Activated CD8-positive, alpha-beta T cell treated with anti-CD3 and anti-CD28 coated beads, Interleukin-2, amount 10 ng/mL, durations not matched to agents 7 days and 5 days (primary cell): ENCODE data around the gene SLC7A5. TPM values are rescaled to one million over a fixed set of nuclear protein-coding genes. Genes with fewer than 3 reads are reported as not detected.
"Not testable (repeated sequence)": the region's sequence is repeated elsewhere in the genome, so short reads cannot be mapped to it uniquely, and the experiment has no call there.

Experiments used
- ATAC-seq: fragments of 150-1000 bp; cut with Tn5 transposase; one replicate; pipeline ENCODE4 v1.10.0; 2021; ENCODE audit warnings: moderate library complexity
- CTCF ChIA-PET: fragments of 350-600 bp; sonication (Branson Sonifier 250); formaldehyde crosslinking; loops from one replicate; lab custom pipeline; 2021; ENCODE audit warnings: antibody characterized with exemption; lab: Charles Lee
- POLR2A ChIA-PET: fragments of 350-600 bp; sonication (Branson Sonifier 250); formaldehyde crosslinking; loops from one replicate; lab custom pipeline; 2021; ENCODE audit warnings: antibody characterized with exemption; lab: Charles Lee
- DNase-seq: peaks from one replicate; pipeline ENCODE4 v3.0.0-alpha.2; 2020
- H3K27ac Mint-ChIP-seq: one replicate; pipeline ENCODE4 v1.8.0; 2021; ENCODE audit warnings: mild to moderate bottlenecking, mixed read lengths
- H3K27me3 Mint-ChIP-seq: one replicate; pipeline ENCODE4 v1.8.0; 2021; ENCODE audit warnings: low read depth, mixed read lengths
- H3K36me3 Mint-ChIP-seq: one replicate; pipeline ENCODE4 v1.8.0; 2021; ENCODE audit warnings: low read depth, mixed read lengths
- H3K4me1 Mint-ChIP-seq: one replicate; pipeline ENCODE4 v1.8.0; 2021; ENCODE audit warnings: low read depth, mixed read lengths
- H3K4me3 Mint-ChIP-seq: one replicate; pipeline ENCODE4 v1.8.0; 2021; ENCODE audit warnings: mild to moderate bottlenecking, mixed read lengths
- H3K9me3 Mint-ChIP-seq: one replicate; pipeline ENCODE4 v1.8.0; 2022; ENCODE audit warnings: mixed read lengths; ENCODE audit not compliant: insufficient read depth
- total RNA-seq, 2 experiments: library from RNA; stranded (reverse); gene quantifications; one replicate each; pipeline ENCODE4 v1.2.3, GENCODE V29; 2021

The SLC7A5 gene
- total RNA-seq, 2 experiments from 2014 or later = 114 to 118 TPM

- H3K36me3 Mint-ChIP-seq = peaks cover 52% of the 10 kb centered on the region
Observed at GRCh38 chr16:87858151-87858993, 10.9 kb downstream of the SLC7A5 start.

DNA sequence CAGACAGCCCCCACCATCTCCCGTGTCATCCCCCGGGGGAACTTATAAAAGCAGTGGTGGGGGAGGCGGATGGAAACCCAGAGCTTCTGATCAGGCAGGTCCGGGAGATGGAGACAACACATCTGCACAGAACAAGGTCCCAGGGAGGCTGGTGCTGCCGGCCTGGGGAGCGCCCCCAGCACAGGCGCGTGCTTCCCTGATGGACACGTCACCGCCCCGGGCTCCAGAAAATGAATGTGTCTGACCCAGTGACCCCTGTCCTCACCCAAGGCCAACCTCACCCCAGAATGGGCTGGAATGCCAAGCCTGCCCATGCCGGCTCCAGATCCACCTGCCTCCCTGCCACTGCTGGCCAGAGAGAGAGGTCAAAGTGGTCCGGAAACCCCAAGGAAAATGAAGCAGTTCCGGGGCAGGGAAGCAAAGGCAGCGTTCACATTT lies 12.5 kb downstream of the SLC7A5 start:
- no peak for ATAC-seq
- ChIA-PET POLR2A (interaction anchor here (0.6 to 2.2 kb wide), 10 partner anchors 8 to 91 kb away, joined by 3 to 11 read pairs (median 4); partner anchors contain the start of genes KLHDC4 and SLC7A5), CTCF (interaction anchor here (0.8 to 5.8 kb wide), 4 partner anchors 9 to 77 kb away, joined by 3 to 51 read pairs (median 16); partner anchors contain the start of gene SLC7A5)
- no peaks in the 10 kb centered on the region for H3K27me3 Mint-ChIP-seq
- peaks cover 60% of the 10 kb centered on the region for H3K36me3 Mint-ChIP-seq
- no peaks in the 10 kb centered on the region for H3K9me3 Mint-ChIP-seq
- DNase-seq = no peak
- peak overlapping the region; percentile 70 for H3K4me3 Mint-ChIP-seq
- peaks cover 93% of the 10 kb centered on the region for H3K4me1 Mint-ChIP-seq
- peak overlapping the region; percentile 91 for H3K27ac Mint-ChIP-seq

More at GRCh38 chr16:87858151-87858993, 10.9 kb downstream of the SLC7A5 start:
- H3K27me3 Mint-ChIP-seq, H3K9me3 Mint-ChIP-seq, H3K4me3 Mint-ChIP-seq, DNase-seq, ATAC-seq: not testable (repeated sequence)
- H3K27ac Mint-ChIP-seq = peak overlapping the region; percentile 91
- CTCF ChIA-PET = interaction anchor here (1.7 to 5.8 kb wide), 3 partner anchors 9 to 79 kb away, joined by 15 to 51 read pairs (median 30); partner anchors contain the start of gene SLC7A5
- POLR2A ChIA-PET = interaction anchor here (0.9 to 1.2 kb wide), 2 partner anchors 13 to 17 kb away, joined by 3 to 4 read pairs; no protein-coding TSS in a partner anchor
- peaks cover 85% of the 10 kb centered on the region for H3K4me1 Mint-ChIP-seq

- Mint-ChIP-seq H3K4me3 (peak overlapping the region; percentile 70), H3K9me3 (no peaks in the 10 kb centered on the region), H3K36me3 (peaks cover 59% of the 10 kb centered on the region), H3K4me1 (peaks cover 88% of the 10 kb centered on the region), H3K27me3 (no peaks in the 10 kb centered on the region), H3K27ac (peak overlapping the region; percentile 91)
- ChIA-PET POLR2A (interaction anchor here (0.6 to 2.2 kb wide), 9 partner anchors 9 to 90 kb away, joined by 3 to 11 read pairs (median 5); partner anchors contain the start of genes KLHDC4 and SLC7A5), CTCF (interaction anchor here (0.8 to 5.8 kb wide), 6 partner anchors 9 to 92 kb away, joined by 3 to 51 read pairs (median 4); partner anchors contain the start of gene SLC7A5)
- ATAC-seq (peak; percentile 35), DNase-seq (peak; percentile 73)
Observed at GRCh38 chr16:87855852-87856715, 13.2 kb downstream of the SLC7A5 start.

DNA sequence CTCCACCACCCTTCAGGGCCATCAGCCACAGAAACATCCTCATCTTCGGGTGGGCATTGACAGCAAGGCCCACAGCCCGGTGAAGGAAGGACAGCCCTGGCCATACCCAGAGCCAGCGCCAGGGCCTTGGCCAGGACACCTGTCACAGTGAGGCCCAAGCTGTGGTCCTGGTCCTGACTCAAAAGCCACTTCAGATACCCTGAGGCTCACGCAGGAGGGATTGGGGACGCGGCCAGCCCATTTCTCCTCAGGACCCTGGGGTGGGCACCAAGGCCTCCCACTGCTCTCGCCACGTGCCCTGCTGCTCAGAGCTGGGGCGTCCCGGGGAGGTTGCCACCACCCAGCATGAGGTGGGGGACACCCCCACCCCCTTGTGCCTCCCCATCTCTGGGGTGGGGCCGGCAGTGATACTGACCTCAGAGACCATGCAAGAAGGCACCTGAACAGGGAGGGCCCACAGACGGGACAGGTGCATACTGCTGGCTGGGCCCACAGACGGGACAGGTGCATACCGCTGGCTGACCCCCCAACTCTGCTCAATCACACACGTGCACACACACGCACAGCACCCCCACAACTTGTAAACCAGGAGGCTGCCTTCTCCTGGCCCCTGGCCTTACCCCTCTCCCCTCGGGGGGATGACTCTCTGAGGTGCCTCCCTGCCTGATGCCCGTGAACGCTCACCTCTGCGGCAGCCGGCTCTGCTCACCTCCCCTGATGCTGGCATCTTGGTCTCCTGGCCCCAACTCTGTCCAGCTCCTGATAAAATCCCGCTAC lies 14.2 kb downstream of the SLC7A5 start:
- ChIA-PET CTCF (interaction anchor here (1.2 to 5.8 kb wide), 2 partner anchors 15 to 76 kb away, joined by 7 to 51 read pairs; partner anchors contain the start of gene SLC7A5), POLR2A (interaction anchor here (0.9 to 2.2 kb wide), 2 partner anchors 12 to 14 kb away, joined by 3 to 10 read pairs; partner anchors contain the start of gene SLC7A5)
- ATAC-seq (no peak), DNase-seq (no peak)
- Mint-ChIP-seq H3K27me3 (no peaks in the 10 kb centered on the region), H3K9me3 (no peaks in the 10 kb centered on the region), H3K27ac (peak overlapping the region; percentile 91), H3K4me3 (peak overlapping the region; percentile 70), H3K4me1 (peaks cover 88% of the 10 kb centered on the region), H3K36me3 (peaks cover 60% of the 10 kb centered on the region)

- H3K9me3 Mint-ChIP-seq = no peaks in the 10 kb centered on the region
- peaks cover 85% of the 10 kb centered on the region for H3K4me1 Mint-ChIP-seq
- DNase-seq = no peak
- peak overlapping the region; percentile 96 for H3K27ac Mint-ChIP-seq
- POLR2A ChIA-PET = interaction anchor here (0.9 to 2.2 kb wide), 3 partner anchors 13 to 74 kb away, joined by 3 to 10 read pairs (median 10); partner anchors contain the start of gene SLC7A5
- CTCF ChIA-PET = interaction anchor here (1.0 to 9.8 kb wide), 7 partner anchors 10 to 86 kb away, joined by 3 to 203 read pairs (median 7); partner anchors contain the start of gene SLC7A5
- ATAC-seq = peak; percentile 30
- peaks cover 63% of the 10 kb centered on the region for H3K36me3 Mint-ChIP-seq
- no peaks in the 10 kb centered on the region for H3K27me3 Mint-ChIP-seq
- H3K4me3 Mint-ChIP-seq = peak overlapping the region; percentile 43
Observed at GRCh38 chr16:87854053-87854906, 15.0 kb downstream of the SLC7A5 start.

DNA sequence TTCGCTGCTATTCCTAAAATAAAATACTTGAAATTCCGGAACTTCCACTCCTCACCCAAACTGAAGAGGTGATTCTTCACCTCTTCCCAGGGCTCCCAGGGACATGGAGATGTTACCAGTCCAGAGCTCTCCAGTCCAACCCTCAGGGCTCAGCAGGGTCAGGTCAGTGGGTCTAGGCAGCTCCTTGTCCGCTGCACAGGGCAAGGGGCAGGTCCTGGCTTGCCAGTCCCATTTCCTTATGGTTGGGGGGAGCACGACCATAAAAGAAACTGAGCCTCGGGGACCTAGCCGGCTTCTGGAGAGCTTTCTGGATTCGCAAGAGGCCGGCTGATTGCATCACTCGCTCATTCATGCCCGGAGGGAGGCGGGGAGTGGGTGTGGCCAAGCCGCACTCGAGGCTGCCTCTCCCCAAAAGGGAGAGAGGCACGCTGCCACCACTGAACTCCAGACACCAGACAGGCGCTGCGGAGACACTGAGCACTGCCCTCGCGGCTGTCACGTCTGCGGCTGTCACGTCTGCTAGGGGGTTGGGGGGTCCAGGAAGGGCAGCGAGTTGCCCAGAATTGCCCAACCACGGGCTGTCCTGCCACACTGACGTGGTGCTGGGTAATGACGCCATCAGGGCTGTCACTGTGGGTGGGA lies 15.8 kb downstream of the SLC7A5 start:
- ChIA-PET POLR2A (interaction anchor here (0.8 to 1.7 kb wide), 6 partner anchors 12 to 87 kb away, joined by 3 to 10 read pairs (median 4); no protein-coding TSS in a partner anchor), CTCF (interaction anchor here (0.9 to 9.8 kb wide), 8 partner anchors 11 to 85 kb away, joined by 3 to 203 read pairs (median 4); partner anchors contain the start of gene SLC7A5)
- Mint-ChIP-seq H3K27ac (peak overlapping the region; percentile 96), H3K36me3 (peaks cover 69% of the 10 kb centered on the region), H3K9me3 (no peaks in the 10 kb centered on the region), H3K4me1 (peaks cover 79% of the 10 kb centered on the region), H3K27me3 (no peaks in the 10 kb centered on the region), H3K4me3 (peak overlapping the region; percentile 68)
- ATAC-seq (peak; percentile 75), DNase-seq (peak; percentile 94)

DNA sequence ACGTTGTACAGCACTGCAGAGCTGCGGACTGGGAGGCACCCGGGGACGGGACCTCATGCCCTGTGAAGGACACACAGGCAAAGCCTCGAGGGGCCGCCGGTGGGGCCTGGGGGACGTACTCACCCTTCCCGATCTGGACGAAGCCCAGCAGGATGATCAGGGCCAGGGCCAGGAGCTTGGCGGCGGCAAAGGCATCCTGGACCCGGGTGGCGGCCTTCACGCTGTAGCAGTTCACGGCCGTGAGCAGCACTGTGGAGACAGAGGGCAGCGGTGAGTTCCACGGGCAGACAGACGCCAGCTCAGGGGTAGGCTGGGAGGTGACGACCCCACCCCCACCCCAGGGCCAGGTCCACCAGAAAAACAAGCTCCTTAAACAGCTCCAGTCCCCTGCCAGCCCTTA lies 17.7 kb downstream of the SLC7A5 start:
- DNase-seq (no peak), ATAC-seq (no peak)
- ChIA-PET CTCF (interaction anchor here (3.4 to 9.8 kb wide), 3 partner anchors 14 to 71 kb away, joined by 53 to 203 read pairs (median 150); partner anchors contain the start of gene SLC7A5), POLR2A (no interaction called here)
- Mint-ChIP-seq H3K36me3 (peaks cover 63% of the 10 kb centered on the region), H3K27ac (no peak overlapping the region), H3K27me3 (no peaks in the 10 kb centered on the region), H3K9me3 (no peaks in the 10 kb centered on the region), H3K4me3 (no peak overlapping the region), H3K4me1 (peaks cover 61% of the 10 kb centered on the region)

DNA sequence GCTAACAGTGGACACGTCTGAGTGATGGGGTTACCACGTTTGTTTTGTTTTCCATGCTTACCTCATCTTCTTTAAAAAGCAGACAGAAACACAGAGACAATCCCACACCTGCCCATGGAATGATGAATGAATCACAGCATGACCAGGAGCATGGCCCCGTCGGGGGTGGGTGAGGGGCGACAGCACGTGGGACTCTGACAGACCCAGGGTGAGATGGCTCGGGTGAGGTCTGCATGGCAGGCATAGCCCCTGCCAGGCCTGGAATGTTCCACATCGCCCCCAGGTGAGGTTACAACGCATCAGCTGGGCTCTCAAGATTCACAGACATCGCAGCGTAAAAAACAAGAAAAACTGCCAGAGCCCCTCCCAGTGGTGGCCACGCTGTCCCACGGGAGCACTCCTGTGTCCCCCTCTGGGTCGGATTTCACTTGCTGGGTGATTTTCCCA lies 18.1 kb downstream of the SLC7A5 start:
- POLR2A ChIA-PET = interaction anchor here (1.2 kb wide), 1 partner anchor 18 kb away, joined by 3 read pairs; the partner anchor contains the start of gene SLC7A5
- peak overlapping the region; percentile 55 for H3K27ac Mint-ChIP-seq
- no peaks in the 10 kb centered on the region for H3K9me3 Mint-ChIP-seq
- ATAC-seq (no peak), DNase-seq (no peak)
- H3K4me3 Mint-ChIP-seq = no peak overlapping the region
- CTCF ChIA-PET = interaction anchor here (3.4 to 9.8 kb wide), 3 partner anchors 15 to 71 kb away, joined by 53 to 203 read pairs (median 150); partner anchors contain the start of gene SLC7A5
- H3K4me1 Mint-ChIP-seq = peaks cover 58% of the 10 kb centered on the region
- peaks cover 63% of the 10 kb centered on the region for H3K36me3 Mint-ChIP-seq
- H3K27me3 Mint-ChIP-seq = no peaks in the 10 kb centered on the region
